GM23338 (cell line): ENCODE results near the gene RPS18. TPM values are rescaled to one million over a fixed set of nuclear protein-coding genes. Genes with fewer than 3 reads are reported as not detected.

ENCODE experiments used
- ATAC-seq: fragments of 200-7000 bp; cut with Tn5 transposase; 3 replicates; pipeline ENCODE4 v1.9.1; 2020
- DNase-seq: peaks from one replicate; pipeline ENCODE4 v3.0.0-alpha.2; 2015; ENCODE audit warnings: low spot score
- H2AFZ ChIP-seq: fragments of 200-600 bp; sonication (generic); 2 replicates; pipeline ENCODE4 v1.8.0; 2016; ENCODE audit warnings: antibody characterized with exemption, mild to moderate bottlenecking, moderate library complexity
- H3F3A ChIP-seq: fragments of 200-600 bp; sonication (generic); replicated peaks from 2 replicates; pipeline ENCODE4 v1.8.0; 2017; ENCODE audit warnings: antibody characterized with exemption, mixed run types, low read depth
- H3K27ac ChIP-seq: fragments of 200-600 bp; sonication (generic); 2 replicates; pipeline ENCODE4 v1.6.1; 2016; ENCODE audit warnings: low read depth
- H3K27me3 ChIP-seq: fragments of 200-600 bp; sonication (generic); 2 replicates; pipeline ENCODE4 v1.8.0; 2016; ENCODE audit warnings: mild to moderate bottlenecking, mixed run types, moderate library complexity; ENCODE audit not compliant: insufficient read depth
- H3K36me3 ChIP-seq: fragments of 200-600 bp; sonication (generic); 2 replicates; pipeline ENCODE4 v1.8.0; 2016; ENCODE audit warnings: mild to moderate bottlenecking; ENCODE audit not compliant: insufficient read depth
- H3K4me1 ChIP-seq: fragments of 200-600 bp; sonication (generic); 2 replicates; pipeline ENCODE4 v1.8.0; 2016; ENCODE audit warnings: mild to moderate bottlenecking, moderate library complexity; ENCODE audit not compliant: insufficient read depth
- H3K4me2 ChIP-seq: fragments of 200-600 bp; sonication (generic); 2 replicates; pipeline ENCODE4 v1.7.1; 2017; ENCODE audit warnings: mixed run types
- H3K4me3 ChIP-seq: fragments of 200-600 bp; sonication (generic); 2 replicates; pipeline ENCODE4 v1.6.1; 2016; ENCODE audit warnings: mixed run types
- H3K79me2 ChIP-seq: fragments of 200-600 bp; sonication (generic); replicated peaks from 2 replicates; pipeline ENCODE4 v1.8.0; 2017; ENCODE audit warnings: mild to moderate bottlenecking; ENCODE audit not compliant: insufficient read depth
- H3K9me2 ChIP-seq: fragments of 200-600 bp; sonication (generic); 2 replicates; pipeline ENCODE4 v1.8.0; 2017; ENCODE audit not compliant: insufficient read depth
- H4K20me1 ChIP-seq: fragments of 200-600 bp; sonication (generic); replicated peaks from 2 replicates; pipeline ENCODE4 v1.8.0; 2017; ENCODE audit warnings: mild to moderate bottlenecking; ENCODE audit not compliant: insufficient read depth
- H3K27ac Mint-ChIP-seq: 2 replicates; pipeline ENCODE4 v1.8.0; 2020; ENCODE audit warnings: inconsistent platforms, mild to moderate bottlenecking, moderate library complexity, mixed read lengths
- H3K27me3 Mint-ChIP-seq: 3 replicates; pipeline ENCODE4 v1.8.0; 2022; ENCODE audit warnings: low read depth, mild to moderate bottlenecking, moderate library complexity, mixed read lengths, inconsistent platforms; ENCODE audit not compliant: insufficient read depth, poor library complexity
- H3K36me3 Mint-ChIP-seq: 3 replicates; pipeline ENCODE4 v1.8.0; 2021; ENCODE audit warnings: low read depth, mild to moderate bottlenecking, inconsistent platforms, moderate library complexity, mixed read lengths
- H3K4me1 Mint-ChIP-seq: 3 replicates; pipeline ENCODE4 v1.8.0; 2020; ENCODE audit warnings: mild to moderate bottlenecking, inconsistent platforms, mixed read lengths
- H3K4me3 Mint-ChIP-seq: 3 replicates; pipeline ENCODE4 v1.8.0; 2021; ENCODE audit warnings: moderate library complexity, mild to moderate bottlenecking, inconsistent platforms, mixed read lengths
- H3K9me3 Mint-ChIP-seq: 3 replicates; pipeline ENCODE4 v1.8.0; 2020; ENCODE audit warnings: moderate library complexity, mild to moderate bottlenecking, inconsistent platforms, mixed read lengths
- ETS1 ChIP-seq: IDR thresholded peaks from 2 replicates; pipeline ENCODE4 v1.6.1; 2016; ENCODE audit warnings: antibody characterized with exemption
- EZH2phosphoT487 ChIP-seq: fragments of 200-600 bp; sonication (generic); IDR thresholded peaks from one replicate; pipeline ENCODE4 v1.8.1; 2018; ENCODE audit warnings: antibody characterized with exemption; ENCODE audit not compliant: unreplicated experiment
- JUNB ChIP-seq: IDR thresholded peaks from one replicate; pipeline ENCODE4 v1.6.1; 2016; ENCODE audit warnings: antibody characterized with exemption; ENCODE audit not compliant: unreplicated experiment
- POLR2AphosphoS5 ChIP-seq: IDR thresholded peaks from 2 replicates; pipeline ENCODE4 v1.6.1; 2016; ENCODE audit warnings: antibody characterized with exemption, low read depth
- ZNF331 ChIP-seq: fragments of 250-450 bp; sonication (Bioruptor Pico); IDR thresholded peaks from 2 replicates; pipeline ENCODE4 v1.5.0; 2020; ENCODE audit warnings: low read depth, mild to moderate bottlenecking, moderate library complexity
- polyA plus RNA-seq: library from polyadenylated mRNA; unstranded; fragments of >200 nt; fragmentation: Nextera tagmentation; extraction: Ambion mirVana; gene quantifications from 2 replicates; pipeline ENCODE4 v1.2.1, GENCODE V29; 2016
- total RNA-seq: library from RNA; depleted of rRNA; stranded (reverse); fragments of >200 nt; shearing (Covaris generic); gene quantifications from 2 replicates; pipeline ENCODE4 v1.2.3, GENCODE V29; 2014
- TF ChIP-seq, protein P1 (sequence below): IDR thresholded peaks from one replicate; pipeline ENCODE4 v1.6.1; 2018; ENCODE audit warnings: antibody characterized with exemption; ENCODE audit not compliant: unreplicated experiment
- TF ChIP-seq, protein P2 (sequence below): fragments of 250-450 bp; sonication (Bioruptor Pico); IDR thresholded peaks from 2 replicates; pipeline ENCODE4 v1.5.0; 2020; ENCODE audit warnings: mild to moderate bottlenecking, moderate library complexity
- TF ChIP-seq, protein P3 (sequence below), 2 experiments: fragments of 200-600 bp in 1 of 2; sonication (generic) in 1 of 2; conservative IDR thresholded peaks; 2 replicates each; pipeline versions ENCODE4 v1.5.1 to v1.6.1; 2016 to 2017; ENCODE audit warnings: antibody characterized with exemption in 2 of 2, low read depth in 2 of 2, mild to moderate bottlenecking in 2 of 2, moderate library complexity in 1 of 2

Gene RPS18
- total and polyA plus RNA-seq, 2 experiments from 2014 or later: 2,133 to 4,776 TPM

DNA sequence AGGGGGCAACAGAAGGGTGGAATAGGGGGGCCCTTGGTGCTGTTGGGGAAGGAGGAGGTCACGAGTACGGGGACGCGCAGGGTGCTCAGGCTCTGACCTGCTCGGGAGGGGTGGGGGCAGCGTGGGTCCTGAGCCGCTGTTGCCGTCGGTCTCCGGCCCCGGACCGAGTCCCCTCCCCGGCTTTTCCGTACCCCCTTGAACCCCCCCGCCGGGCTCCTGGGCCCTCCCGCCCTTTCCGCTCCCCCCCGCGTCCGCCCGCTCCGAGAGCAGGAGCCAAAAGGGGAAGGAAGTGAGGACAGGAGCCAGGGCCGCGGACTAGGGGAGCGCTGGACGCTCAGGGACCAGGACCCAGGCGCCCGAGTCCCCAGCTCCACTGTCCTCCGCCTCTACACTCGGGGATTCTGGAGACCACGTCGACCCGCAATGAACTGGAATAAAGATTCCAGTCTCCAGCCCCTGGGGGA is 26.9 kb downstream of the RPS18 start, which contains the start of gene RGL2:
Gene RGL2, minus strand, starts transcription at position 170 of the 464 bp plus-strand sequence. CDS start 332 bp downstream, outside the sequence.
- peak; percentile 4 for ATAC-seq
- peak within 1 kb of the TSS; percentile 100 for H3K4me3 ChIP-seq
- DNase-seq: peak; percentile 52
- no peaks in the 10 kb centered on the region for H3K9me2 ChIP-seq
- H3K4me1 ChIP-seq: no peaks in the 10 kb centered on the region
- Mint-ChIP-seq H3K27me3 (peaks cover 24% of the 10 kb centered on the region), H3K36me3 (peaks cover 17% of the 10 kb centered on the region), H3K4me1 (peaks cover 25% of the 10 kb centered on the region), H3K9me3 (no peaks in the 10 kb centered on the region), H3K4me3 (peak within 1 kb of the TSS; percentile 97), H3K27ac (peak within 1 kb of the TSS; percentile 98)
- H3K27ac ChIP-seq: peak within 1 kb of the TSS; percentile 98
- H3K27me3 ChIP-seq: no peaks in the 10 kb centered on the region
- H3K79me2 ChIP-seq: peaks cover 34% of the 10 kb centered on the region
- H4K20me1 ChIP-seq: peaks cover 22% of the 10 kb centered on the region
- H3K36me3 ChIP-seq: no peaks in the 10 kb centered on the region
- no peak for TF ChIP-seq ETS1
- TF ChIP-seq POLR2AphosphoS5: no peak
- no peak for TF ChIP-seq ZNF331
- no peak for TF ChIP-seq JUNB
- TF ChIP-seq, protein P1, sequence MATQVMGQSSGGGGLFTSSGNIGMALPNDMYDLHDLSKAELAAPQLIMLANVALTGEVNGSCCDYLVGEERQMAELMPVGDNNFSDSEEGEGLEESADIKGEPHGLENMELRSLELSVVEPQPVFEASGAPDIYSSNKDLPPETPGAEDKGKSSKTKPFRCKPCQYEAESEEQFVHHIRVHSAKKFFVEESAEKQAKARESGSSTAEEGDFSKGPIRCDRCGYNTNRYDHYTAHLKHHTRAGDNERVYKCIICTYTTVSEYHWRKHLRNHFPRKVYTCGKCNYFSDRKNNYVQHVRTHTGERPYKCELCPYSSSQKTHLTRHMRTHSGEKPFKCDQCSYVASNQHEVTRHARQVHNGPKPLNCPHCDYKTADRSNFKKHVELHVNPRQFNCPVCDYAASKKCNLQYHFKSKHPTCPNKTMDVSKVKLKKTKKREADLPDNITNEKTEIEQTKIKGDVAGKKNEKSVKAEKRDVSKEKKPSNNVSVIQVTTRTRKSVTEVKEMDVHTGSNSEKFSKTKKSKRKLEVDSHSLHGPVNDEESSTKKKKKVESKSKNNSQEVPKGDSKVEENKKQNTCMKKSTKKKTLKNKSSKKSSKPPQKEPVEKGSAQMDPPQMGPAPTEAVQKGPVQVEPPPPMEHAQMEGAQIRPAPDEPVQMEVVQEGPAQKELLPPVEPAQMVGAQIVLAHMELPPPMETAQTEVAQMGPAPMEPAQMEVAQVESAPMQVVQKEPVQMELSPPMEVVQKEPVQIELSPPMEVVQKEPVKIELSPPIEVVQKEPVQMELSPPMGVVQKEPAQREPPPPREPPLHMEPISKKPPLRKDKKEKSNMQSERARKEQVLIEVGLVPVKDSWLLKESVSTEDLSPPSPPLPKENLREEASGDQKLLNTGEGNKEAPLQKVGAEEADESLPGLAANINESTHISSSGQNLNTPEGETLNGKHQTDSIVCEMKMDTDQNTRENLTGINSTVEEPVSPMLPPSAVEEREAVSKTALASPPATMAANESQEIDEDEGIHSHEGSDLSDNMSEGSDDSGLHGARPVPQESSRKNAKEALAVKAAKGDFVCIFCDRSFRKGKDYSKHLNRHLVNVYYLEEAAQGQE: no peak
- no peak for TF ChIP-seq EZH2phosphoT487
- TF ChIP-seq, protein P2, sequence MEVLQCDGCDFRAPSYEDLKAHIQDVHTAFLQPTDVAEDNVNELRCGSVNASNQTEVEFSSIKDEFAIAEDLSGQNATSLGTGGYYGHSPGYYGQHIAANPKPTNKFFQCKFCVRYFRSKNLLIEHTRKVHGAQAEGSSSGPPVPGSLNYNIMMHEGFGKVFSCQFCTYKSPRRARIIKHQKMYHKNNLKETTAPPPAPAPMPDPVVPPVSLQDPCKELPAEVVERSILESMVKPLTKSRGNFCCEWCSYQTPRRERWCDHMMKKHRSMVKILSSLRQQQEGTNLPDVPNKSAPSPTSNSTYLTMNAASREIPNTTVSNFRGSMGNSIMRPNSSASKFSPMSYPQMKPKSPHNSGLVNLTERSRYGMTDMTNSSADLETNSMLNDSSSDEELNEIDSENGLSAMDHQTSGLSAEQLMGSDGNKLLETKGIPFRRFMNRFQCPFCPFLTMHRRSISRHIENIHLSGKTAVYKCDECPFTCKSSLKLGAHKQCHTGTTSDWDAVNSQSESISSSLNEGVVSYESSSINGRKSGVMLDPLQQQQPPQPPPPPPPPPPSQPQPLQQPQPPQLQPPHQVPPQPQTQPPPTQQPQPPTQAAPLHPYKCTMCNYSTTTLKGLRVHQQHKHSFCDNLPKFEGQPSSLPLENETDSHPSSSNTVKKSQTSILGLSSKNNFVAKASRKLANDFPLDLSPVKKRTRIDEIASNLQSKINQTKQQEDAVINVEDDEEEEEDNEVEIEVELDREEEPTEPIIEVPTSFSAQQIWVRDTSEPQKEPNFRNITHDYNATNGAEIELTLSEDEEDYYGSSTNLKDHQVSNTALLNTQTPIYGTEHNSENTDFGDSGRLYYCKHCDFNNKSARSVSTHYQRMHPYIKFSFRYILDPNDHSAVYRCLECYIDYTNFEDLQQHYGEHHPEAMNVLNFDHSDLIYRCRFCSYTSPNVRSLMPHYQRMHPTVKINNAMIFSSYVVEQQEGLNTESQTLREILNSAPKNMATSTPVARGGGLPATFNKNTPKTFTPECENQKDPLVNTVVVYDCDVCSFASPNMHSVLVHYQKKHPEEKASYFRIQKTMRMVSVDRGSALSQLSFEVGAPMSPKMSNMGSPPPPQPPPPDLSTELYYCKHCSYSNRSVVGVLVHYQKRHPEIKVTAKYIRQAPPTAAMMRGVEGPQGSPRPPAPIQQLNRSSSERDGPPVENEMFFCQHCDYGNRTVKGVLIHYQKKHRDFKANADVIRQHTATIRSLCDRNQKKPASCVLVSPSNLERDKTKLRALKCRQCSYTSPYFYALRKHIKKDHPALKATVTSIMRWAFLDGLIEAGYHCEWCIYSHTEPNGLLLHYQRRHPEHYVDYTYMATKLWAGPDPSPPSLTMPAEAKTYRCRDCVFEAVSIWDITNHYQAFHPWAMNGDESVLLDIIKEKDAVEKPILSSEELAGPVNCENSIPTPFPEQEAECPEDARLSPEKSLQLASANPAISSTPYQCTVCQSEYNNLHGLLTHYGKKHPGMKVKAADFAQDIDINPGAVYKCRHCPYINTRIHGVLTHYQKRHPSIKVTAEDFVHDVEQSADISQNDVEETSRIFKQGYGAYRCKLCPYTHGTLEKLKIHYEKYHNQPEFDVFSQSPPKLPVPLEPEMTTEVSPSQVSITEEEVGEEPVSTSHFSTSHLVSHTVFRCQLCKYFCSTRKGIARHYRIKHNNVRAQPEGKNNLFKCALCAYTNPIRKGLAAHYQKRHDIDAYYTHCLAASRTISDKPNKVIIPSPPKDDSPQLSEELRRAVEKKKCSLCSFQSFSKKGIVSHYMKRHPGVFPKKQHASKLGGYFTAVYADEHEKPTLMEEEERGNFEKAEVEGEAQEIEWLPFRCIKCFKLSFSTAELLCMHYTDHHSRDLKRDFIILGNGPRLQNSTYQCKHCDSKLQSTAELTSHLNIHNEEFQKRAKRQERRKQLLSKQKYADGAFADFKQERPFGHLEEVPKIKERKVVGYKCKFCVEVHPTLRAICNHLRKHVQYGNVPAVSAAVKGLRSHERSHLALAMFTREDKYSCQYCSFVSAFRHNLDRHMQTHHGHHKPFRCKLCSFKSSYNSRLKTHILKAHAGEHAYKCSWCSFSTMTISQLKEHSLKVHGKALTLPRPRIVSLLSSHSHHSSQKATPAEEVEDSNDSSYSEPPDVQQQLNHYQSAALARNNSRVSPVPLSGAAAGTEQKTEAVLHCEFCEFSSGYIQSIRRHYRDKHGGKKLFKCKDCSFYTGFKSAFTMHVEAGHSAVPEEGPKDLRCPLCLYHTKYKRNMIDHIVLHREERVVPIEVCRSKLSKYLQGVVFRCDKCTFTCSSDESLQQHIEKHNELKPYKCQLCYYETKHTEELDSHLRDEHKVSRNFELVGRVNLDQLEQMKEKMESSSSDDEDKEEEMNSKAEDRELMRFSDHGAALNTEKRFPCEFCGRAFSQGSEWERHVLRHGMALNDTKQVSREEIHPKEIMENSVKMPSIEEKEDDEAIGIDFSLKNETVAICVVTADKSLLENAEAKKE: no peak
- TF ChIP-seq, protein P3, sequence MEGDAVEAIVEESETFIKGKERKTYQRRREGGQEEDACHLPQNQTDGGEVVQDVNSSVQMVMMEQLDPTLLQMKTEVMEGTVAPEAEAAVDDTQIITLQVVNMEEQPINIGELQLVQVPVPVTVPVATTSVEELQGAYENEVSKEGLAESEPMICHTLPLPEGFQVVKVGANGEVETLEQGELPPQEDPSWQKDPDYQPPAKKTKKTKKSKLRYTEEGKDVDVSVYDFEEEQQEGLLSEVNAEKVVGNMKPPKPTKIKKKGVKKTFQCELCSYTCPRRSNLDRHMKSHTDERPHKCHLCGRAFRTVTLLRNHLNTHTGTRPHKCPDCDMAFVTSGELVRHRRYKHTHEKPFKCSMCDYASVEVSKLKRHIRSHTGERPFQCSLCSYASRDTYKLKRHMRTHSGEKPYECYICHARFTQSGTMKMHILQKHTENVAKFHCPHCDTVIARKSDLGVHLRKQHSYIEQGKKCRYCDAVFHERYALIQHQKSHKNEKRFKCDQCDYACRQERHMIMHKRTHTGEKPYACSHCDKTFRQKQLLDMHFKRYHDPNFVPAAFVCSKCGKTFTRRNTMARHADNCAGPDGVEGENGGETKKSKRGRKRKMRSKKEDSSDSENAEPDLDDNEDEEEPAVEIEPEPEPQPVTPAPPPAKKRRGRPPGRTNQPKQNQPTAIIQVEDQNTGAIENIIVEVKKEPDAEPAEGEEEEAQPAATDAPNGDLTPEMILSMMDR (conservative IDR thresholded peaks at IDR 0.05; ENCODE audit: low read depth in 2 of 2): no peak
- H3F3A ChIP-seq: peaks cover 19% of the 10 kb centered on the region; the same call in 1 of the 2 replicates
- H2AFZ ChIP-seq: peak within 1 kb of the TSS; percentile 93
- H3K4me2 ChIP-seq: peak within 1 kb of the TSS; percentile 99
